GM19468 (cell line): ENCODE data around the gene MDC1.

Source experiments
- ATAC-seq: cut with Tn5 transposase; IDR thresholded peaks from one replicate; pipeline ENCODE4 v1.9.1; 2021; ENCODE audit warnings: mild to moderate bottlenecking, moderate library complexity, moderate number of reproducible peaks; ENCODE audit not compliant: unreplicated experiment; ENCODE audit errors: extremely low read depth

The MDC1 gene

GRCh38 chr6:30747902-30748769 lies 31.1 kb upstream of the MDC1 start:
- no peak for ATAC-seq

- ATAC-seq = no peak
Observed at GRCh38 chr6:30747300-30747687, 30.2 kb upstream of the MDC1 start.

- ATAC-seq = no peak
Observed at GRCh38 chr6:30744054-30744805, 27.1 kb upstream of the MDC1 start, which contains the start of gene IER3. Gene IER3, minus strand, starts transcription at chr6:30744547. Its CDS starts 29 bp downstream, at chr6:30744518.

GRCh38 chr6:30743099-30744053 lies 26.3 kb upstream of the MDC1 start:
- no peak for ATAC-seq

DNA sequence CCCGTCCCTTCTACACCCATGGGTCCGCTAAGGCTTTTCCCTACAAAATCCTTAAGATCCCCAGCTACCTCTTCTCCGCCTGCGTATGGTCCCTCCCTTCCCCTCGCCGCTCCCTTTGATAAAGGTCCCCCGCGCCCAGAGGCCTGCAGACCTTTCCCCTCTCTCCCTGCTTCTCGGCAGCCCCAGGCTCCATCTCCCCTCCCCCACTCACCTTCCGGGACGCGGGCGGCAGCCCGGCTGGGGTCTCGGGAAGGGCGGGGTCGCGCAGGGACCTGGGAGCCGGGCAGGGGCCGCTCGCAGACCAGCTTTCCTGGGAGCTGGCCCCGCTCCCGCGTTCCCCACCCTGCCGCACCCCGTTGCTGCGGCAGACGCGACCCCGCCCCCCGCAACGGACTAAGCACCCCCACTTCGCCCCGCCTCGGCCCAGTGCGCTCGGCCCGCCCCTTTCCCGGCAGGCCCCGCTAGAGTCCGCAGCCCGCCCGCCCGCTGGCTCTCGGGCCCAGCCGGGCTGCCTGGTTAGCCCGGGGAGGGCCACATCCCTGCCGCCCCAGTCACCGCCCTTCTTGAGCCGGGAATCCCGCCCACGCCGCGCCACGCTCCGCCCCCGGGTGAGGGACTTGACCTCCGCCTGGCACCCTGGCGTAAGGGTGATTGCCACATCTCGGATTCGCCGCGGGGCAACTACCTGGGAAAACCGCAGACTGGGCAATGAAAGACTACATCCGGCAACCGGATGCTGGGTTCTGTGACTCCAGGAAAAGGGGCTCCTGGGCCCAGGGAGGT lies 25.4 kb upstream of the MDC1 start, which contains the start of gene FLOT1:
Gene FLOT1, minus strand, starts transcription at position 372 of the 783 bp plus-strand sequence. CDS start 498 bp downstream, outside the sequence.
- ATAC-seq = peak; percentile 28

- ATAC-seq = no peak
Observed at GRCh38 chr6:30741789-30742315, 24.8 kb upstream of the MDC1 start.

DNA sequence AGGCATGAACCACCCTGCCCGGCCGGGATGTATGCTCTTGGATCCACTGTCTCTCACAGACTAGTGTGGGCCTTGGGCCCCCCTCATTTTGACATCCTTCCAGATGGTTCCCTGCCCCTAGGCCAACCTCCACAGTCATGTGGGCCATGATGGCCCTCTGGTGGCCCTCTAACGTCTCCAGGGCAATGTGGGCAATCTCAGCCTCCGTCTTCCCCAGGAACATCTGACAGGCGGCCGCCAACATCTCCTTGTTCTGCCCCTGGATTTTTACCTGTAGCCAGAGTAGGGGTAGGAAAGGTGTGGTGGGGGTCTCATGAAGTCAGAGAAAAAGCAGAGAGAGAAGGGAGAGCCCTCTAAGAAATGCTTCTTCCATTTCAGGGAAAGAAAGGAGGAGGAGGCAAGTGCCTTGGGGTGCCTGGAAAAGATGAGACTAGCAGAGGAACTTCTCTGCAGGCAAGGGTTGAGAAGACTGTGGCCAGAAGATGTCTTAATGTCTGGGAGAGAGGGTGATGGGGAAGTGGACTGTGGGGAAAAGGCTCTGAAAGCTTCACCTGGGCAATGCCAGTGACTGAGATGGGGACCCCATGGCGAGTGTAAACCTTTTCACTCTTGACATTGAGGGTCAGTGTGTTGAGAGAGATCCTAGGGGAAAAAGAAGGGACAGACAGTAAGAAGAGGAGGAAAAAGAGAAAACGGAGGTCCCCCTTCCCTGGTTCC lies 24.1 kb upstream of the MDC1 start:
- no peak for ATAC-seq

DNA sequence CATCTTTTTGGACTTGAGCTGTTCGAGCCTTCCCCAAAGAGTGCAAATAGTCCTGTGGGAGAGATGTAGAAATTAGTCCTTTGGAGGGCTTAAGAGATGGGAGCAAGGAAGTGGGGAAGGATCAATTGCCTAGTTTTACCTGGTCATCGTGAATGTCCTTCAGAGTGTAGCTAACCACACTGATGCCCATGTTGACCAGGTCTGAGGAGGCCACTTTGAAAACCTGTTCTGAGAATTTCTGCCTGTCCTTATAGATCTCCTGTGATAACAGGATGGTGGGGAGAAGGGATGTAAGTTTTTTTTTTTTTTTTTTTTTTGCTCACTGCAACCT lies 23.4 kb upstream of the MDC1 start:
- no peak for ATAC-seq

DNA sequence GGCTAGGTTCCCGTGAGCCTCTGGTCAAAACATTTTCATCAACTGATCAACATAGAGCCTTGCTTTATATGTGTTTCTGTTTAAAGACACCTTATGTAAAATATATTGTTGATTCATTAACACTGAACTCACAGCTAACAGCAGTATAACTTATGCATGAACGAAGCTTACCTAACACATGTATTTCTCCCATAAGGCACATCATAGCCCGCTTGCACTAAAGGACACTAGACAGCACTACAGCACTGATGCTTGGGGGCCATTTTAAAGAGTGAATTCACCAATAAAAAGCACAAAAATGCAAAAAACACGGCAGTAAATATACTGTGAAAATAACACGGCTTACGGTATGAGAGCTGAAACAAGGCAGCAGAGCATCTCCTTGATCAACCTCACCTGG lies 21.5 kb upstream of the MDC1 start:
- no peak for ATAC-seq

- no peak for ATAC-seq
Observed at GRCh38 chr6:30735668-30736314, 18.7 kb upstream of the MDC1 start.

DNA sequence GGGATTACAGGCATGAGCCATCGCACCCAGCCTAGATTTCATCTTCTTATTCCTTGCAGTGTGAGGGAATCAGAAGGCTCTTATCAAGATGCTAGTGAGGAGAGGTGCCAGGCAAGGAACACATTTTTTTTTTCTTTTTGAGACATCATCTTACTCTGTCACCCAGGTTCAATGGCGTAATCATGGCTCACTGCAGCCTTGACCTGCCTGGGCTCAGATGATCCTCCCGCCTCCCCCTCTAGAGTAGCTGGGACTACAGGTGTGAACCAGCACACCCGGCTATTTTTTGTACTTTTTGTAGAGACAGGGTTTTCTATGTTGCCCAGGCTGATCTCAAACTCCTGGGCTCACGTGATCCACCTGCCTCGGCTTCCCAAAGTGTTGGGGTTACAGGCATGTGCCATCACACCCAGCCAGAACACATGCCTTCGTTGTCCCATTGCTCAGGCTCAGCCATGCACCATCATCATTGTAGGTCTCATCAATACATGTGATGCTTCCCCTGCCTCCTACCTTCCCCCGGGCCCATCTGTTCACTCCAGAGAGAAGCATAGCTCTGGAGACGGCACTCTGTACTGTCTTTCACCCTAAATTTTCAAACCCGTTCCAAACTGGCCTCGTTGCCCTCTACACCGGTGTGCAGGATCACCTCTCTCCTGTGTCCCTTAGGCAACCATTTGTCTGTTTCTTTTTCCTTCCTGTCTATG lies 15.3 kb upstream of the MDC1 start:
- ATAC-seq = no peak

DNA sequence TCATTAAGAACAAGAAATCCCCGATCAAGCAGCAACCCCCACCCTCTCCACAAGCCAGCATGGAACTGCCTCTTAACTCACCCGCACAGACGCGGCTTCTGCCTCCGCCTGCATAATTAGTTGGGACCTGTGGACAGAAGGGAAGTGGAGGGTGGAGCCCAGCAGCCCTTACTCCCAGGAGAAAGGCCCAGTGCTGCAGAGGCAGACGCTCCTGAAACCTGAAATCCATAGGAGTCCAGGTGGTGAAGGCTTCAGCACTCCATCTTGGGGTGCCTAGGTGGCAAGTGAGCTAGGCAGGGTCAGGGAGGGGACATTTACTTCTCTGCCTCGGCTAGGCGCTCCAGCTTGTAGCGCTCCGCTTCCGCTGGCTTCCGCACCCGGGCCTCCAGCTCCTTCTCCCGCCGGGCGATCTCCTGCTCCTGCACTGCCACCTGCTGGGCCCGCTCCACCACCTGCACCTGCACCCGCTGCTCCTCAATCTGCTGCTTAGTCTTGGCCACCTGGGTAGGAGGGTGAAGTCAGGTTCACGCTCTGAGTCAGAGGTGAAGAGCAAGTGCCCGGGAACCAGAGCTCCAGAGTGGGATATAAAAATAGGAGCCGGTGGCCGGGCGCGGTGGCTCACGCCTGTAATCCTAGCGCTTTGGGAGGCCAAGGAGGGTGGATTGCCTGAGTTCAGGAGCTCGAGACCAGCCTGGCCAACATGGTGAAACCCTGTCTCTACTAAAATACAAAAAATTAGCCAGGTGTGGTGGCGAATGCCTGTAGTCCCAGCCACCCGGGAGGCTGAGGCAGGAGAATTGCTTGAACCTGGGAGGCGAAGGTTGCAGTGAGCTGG lies 13.7 kb upstream of the MDC1 start:
- peak; percentile 65 for ATAC-seq

DNA sequence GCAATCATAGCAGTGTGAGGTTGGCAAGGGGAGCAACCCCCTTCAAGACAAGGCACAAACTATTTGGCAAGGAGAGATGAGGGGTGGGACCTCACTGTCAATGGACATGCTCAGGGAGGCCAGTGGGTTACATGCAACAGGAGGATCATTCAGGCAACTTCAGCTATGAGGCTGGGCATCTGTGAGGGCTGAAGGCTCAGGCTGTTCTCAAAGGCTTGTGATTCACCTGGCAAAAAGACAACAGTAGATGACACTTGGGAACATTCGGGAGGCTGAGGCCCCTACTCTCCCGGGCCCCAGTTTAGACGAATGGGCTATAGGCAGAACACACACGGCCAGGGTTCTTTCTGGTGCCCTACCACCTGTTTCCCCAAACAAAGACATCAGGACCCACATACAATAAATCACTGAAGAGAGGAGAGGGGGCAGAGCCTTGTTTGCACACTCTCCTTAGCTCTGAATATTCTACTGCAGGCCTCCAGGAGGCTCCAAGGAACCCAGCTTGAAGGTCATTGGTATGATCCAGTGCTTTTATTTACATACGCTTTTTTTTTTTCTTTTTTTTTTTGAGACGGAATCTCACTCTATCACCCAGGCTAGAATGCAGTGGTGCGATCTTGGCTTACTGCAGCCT lies 11.0 kb upstream of the MDC1 start:
- no peak for ATAC-seq

GRCh38 chr6:30726506-30727413 lies 9.7 kb upstream of the MDC1 start:
- ATAC-seq = no peak
